Measurements from ENCODE around the gene NELL1.
A peak's percentile ranks its signal among the peaks of the same experiment; 100 is the strongest.

The NELL1 gene

DNA sequence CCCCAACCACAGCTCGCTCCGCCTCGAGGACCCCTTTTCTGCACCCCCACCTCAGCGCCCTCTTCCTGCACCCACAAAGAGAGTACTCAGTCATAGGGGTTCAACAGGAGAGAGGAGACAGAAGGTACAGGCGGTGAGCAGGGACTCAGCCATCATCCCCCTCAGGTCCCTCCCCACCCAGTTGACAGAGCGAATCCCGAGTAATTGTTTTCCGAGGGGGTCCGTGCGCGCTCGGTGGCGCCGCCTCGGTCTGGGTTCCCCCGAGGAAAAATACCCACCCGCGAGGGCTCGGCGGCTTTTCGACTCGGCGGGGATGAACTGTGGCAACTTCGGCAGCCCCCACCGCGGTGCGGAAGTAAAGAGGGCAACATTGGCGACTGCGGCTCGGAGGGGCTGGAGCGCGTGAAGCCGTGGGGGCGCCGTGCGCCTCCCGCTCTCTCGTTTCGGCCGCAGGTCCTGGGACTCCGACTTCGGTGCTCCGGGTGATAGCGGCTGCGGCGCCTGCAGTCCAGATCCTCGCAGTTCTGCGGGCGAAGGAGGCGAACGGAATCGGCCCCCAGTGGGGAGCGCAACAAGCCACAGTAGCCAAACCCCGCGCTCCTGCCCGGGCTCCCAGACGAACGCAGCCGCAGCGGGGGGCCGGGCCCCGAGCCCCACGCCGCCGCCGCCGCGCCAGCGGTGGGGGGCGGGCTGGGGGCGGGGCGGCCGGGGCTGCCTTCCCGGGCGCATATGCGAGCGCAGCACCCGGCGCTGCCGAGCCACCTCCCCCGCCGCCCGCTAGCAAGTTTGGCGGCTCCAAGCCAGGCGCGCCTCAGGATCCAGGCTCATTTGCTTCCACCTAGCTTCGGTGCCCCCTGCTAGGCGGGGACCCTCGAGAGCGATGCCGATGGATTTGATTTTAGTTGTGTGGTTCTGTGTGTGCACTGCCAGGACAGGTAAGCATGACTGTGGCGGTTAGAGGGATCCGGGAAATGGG lies at the start of gene NELL1:
Gene NELL1 (plus strand): TSS at position 743 of the 976 bp plus-strand sequence.
- DNase-seq (ENCODE audit: low read depth), result no peak

DNA sequence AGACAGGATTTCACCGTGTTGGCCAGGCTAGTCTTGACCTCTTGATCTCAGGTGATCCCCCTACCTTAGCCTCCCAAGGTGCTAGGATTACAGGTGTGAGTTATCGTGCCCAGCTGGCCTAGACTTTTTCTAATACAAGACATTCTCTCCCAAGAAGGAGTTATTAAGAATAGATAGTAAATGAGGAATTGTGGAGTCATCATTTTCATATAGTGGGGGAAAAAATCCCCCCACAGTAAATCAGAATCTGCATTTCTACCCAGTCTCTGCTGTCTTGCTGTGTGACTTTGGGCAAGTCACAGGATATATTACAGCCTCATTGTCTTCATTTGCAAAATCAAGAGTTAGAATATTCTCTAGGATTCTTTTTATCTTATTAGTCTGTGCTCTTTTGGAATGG lies 48.4 kb upstream of the NELL1 start:
- DNase-seq (ENCODE audit: low read depth), result no peak

GRCh38 chr11:20621679-20622078 lies 47.7 kb upstream of the NELL1 start:
- no peak for DNase-seq (ENCODE audit: low read depth)

DNA sequence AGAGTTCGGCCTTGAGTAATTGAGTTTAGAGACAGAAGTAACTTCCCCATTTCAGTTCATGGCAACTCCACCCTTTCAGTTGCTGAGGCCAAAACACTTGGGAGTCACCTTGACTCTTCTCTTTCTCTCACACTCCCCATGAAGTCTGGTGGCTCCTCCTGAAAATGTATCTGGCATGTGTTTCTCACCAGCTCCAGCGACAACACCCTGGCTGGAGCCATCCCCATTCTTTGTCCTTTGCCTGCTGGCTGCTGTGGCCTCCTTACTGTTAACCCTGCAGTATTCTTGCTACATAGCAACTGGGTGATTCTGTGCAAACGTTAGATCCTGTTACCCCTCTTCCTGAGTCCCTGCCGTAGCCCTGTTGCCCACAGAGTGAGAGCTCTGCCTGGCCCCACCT lies 46.1 kb upstream of the NELL1 start:
- no peak for DNase-seq (ENCODE audit: low read depth)

- DNase-seq (ENCODE audit: low read depth), result no peak
Measured at GRCh38 chr11:20626279-20626678, 43.1 kb upstream of the NELL1 start.

- DNase-seq (ENCODE audit: low read depth), result no peak
Measured at GRCh38 chr11:20627026-20627425, 42.4 kb upstream of the NELL1 start.

DNA sequence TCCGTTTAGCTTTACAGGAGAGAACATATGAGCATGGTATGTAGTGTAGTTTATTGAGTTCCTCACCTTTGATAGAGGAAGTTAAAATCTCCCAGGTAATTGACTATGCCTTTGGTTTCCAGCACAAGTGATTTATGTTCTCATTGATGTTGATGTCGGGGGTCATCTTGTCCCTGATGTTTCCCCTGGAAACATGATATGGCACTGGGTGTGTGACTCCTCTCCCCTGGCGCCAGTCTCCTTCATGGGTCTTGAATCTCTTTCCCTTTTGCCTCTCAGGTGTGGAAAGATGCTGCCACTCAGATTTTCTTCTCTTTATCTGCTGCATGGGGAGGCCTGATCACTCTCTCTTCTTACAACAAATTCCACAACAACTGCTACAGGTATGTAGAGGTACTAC lies 41.7 kb upstream of the NELL1 start:
- DNase-seq (ENCODE audit: low read depth), result no peak

- no peak for DNase-seq (ENCODE audit: low read depth)
Measured at GRCh38 chr11:20631519-20632168, 37.7 kb upstream of the NELL1 start.

DNA sequence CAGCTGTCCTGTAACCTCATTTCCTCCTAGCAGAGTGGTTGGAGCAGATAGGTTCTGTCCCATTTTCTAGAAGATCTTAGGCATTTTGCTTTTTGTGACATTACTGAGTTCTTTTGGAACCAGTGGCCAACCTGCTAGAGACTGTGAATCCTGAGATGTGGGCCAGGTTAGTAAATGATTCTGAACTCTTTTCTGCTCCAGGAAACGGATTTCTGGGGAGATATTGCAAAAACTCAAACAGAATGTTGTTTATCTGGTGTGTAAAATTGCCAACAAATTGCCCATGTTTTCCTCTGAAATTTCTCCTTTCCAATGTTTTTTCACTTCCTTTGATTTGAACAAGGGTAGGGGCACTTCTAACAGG lies 37.2 kb upstream of the NELL1 start:
- no peak for DNase-seq (ENCODE audit: low read depth)

DNA sequence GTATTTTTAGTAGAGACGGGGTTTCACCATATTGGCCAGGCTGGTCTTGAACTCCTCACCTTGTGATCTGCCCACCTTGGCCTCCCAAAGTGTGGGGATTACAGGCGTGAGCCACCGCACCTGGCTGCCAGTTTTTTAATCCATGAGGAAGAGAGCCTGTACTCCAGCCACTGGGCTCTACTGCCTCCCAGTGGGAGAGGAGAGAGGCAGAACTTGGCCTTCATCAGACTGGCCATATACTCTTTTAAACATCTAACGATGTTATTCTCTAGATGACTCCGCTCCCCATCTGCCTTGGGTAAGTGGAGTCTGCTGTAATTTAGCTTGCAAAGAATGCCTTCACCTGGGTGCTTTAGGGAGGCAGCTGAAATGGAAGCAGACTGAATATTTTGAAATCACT lies 35.3 kb upstream of the NELL1 start:
- DNase-seq (ENCODE audit: low read depth), result no peak

GRCh38 chr11:20634781-20635180 lies 34.6 kb upstream of the NELL1 start:
- DNase-seq (ENCODE audit: low read depth), result no peak

DNA sequence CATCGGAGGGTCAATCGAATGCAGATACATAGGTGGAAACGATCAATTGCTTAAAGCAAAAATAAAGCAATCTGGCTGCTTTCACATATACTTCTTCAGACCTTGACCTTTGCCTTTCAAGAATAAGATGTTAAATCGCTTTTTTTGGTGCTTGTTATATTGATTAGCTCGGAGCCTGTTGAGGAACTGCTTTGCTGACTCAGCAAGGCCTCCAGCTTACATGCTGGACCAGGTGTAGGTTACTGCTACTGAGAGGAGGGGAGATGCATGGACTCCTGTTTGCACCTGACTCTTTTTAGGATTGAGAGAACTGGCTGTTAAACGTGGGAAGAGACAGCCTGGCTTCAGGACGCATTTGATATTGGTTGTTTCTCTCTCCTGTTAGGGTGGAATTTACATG lies 31.3 kb upstream of the NELL1 start:
- DNase-seq (ENCODE audit: low read depth), result no peak

GRCh38 chr11:20639688-20640087 lies 29.7 kb upstream of the NELL1 start:
- DNase-seq (ENCODE audit: low read depth), result no peak

DNA sequence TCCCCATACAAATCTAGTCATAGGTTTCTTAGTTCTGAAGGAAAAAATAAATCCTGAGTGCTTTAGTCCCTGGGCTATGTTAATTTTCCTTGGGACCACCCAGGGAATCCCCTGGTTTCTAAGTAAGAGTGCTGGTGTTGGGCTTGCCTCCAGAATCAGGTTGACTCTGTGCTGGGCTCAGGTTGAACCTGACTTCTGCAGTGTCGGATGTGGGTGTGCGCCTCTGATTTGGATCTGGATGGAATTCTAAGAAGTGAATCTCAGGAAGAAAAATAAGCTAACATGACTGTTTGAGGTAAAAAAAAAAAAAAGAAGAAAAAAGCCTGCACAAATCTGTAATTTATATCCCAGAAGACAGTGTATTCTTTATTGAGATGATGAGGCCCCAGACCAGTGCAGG lies 29.0 kb upstream of the NELL1 start:
- DNase-seq (ENCODE audit: low read depth), result no peak

- no peak for DNase-seq (ENCODE audit: low read depth)
Measured at GRCh38 chr11:20644360-20644759, 25.0 kb upstream of the NELL1 start.

DNA sequence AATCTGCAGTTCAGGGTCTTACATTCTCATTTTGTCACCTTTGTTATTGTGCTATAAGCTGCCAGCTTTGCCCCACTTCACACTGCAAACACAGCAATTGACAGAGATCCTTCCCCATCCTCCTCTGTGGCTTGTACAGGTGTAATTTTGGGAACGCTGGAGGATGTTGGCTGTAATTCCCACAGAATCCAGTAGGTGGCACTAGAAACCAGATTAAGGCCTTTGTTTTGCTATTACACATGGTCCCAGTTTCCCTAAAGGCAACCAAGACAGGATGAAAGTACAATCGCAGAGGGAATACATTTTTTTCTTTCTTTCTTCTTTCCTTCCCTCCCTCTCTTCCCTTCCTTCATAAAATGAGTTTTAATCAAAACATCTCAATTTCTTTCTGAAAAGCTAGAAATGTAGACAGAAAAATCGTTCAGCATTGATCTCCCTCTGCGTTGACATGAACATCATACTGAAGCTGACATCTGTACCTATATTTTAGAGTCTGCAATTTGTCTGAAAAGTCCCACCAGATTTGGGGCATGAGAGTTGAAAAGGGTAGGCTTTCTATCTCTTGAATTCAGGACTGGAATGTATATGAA lies 21.3 kb upstream of the NELL1 start:
- peak; percentile 22 for DNase-seq (ENCODE audit: low read depth)

GRCh38 chr11:20652150-20652806 lies 17.1 kb upstream of the NELL1 start:
- DNase-seq (ENCODE audit: low read depth), result no peak

- DNase-seq (ENCODE audit: low read depth), result no peak
Measured at GRCh38 chr11:20654038-20654437, 15.3 kb upstream of the NELL1 start.

- no peak for DNase-seq (ENCODE audit: low read depth)
Measured at GRCh38 chr11:20656901-20657300, 12.5 kb upstream of the NELL1 start.

DNA sequence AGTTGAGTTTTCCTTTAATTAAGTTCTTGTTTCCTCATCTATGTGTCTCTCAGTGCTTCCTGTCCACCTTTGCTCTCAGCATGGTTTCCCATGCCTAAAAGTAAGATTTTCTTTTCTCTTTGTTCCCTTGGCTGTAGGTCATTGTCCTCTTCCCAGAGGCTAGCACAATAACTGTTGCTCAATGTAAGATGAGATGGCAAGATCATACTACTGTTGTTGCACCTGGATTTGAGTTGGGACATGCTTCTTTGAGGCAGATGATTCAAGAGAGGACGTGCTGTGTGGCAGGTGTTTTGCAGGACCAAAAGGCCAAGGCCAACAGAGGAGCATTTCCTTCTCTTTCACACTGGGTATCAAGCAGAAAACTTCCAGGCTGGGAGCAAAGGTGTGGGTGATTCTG lies 11.3 kb upstream of the NELL1 start:
- DNase-seq (ENCODE audit: low read depth), result no peak

DNA sequence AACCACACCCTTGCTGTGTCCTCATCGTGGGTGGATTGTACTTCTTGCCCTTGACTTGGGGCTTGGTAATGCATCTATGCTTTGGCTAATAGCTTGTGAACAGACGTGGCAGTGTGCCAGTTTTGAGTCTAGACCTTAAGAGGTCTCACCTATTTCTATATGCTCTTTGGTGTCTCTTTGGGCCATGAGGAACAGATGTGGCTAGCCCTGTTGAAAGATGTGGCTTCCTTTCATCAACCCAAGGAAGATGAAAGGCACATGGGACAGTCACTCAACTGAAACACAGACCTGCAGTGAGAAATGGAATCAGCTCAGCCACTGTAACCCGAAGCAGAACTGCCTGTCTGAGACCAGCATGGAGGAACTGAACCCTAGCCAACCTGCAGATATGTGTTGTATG lies 7.9 kb upstream of the NELL1 start:
- no peak for DNase-seq (ENCODE audit: low read depth)

DNA sequence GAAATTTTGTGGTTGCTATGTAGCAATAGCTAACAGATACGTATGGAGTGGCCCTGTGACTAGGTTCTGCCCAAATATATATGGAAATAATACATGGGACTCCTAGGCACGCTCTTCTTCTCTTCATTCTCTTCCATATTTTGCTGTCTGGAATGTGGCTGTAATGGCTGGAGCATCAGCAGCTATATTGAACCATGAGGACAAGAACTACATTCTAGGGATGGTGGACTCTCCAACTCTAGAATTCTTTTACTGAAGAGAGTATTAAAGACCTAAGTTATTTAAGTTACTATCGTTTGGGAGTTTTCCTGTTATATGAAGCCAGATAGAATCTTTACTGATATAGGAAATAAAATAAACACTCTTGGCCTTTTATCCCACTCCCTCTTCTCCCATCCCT lies 7.5 kb upstream of the NELL1 start:
- no peak for DNase-seq (ENCODE audit: low read depth)

All from stromal cell of bone marrow (primary cell).